ENCODE data around the gene BRF1.

DNA sequence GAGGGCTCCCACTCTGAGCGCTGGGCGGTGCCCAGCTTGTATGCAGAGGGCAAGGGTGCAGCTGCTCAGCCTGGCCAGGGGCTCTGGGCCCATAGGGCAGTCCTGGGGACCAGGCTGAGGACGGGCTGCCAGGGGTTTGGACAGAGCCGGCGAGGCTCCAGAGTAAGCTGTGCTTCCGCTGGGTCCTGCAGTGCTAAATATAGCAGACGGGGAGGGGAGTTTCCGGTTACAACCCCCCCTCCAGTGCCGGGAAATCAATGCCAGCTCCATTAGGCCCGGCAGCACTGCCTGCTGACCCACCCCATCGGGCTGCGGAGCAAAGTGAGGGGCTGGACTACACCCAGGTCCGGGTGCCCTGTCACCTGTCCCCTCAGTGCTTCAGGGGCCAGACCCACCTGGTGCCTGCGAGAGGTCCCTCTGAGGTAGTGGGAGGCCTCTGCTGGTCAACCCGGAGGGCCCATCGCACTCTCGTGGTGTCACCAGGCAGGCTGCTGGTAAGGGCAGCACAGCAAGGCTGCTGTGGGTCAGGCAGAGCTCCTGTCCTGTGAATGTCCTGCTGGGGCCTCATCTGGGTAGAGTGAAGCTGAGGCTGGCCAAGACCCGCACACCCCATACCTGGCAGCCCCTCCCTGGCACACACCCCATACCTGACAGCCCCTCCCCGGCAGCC lies 129.7 kb downstream of the BRF1 start:
- TF ChIP-seq, protein P1, sequence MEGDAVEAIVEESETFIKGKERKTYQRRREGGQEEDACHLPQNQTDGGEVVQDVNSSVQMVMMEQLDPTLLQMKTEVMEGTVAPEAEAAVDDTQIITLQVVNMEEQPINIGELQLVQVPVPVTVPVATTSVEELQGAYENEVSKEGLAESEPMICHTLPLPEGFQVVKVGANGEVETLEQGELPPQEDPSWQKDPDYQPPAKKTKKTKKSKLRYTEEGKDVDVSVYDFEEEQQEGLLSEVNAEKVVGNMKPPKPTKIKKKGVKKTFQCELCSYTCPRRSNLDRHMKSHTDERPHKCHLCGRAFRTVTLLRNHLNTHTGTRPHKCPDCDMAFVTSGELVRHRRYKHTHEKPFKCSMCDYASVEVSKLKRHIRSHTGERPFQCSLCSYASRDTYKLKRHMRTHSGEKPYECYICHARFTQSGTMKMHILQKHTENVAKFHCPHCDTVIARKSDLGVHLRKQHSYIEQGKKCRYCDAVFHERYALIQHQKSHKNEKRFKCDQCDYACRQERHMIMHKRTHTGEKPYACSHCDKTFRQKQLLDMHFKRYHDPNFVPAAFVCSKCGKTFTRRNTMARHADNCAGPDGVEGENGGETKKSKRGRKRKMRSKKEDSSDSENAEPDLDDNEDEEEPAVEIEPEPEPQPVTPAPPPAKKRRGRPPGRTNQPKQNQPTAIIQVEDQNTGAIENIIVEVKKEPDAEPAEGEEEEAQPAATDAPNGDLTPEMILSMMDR (IDR thresholded peaks at IDR 0.05): no peak
- TF ChIP-seq POLR2A (IDR thresholded peaks at IDR 0.05): no peak

Measured in esophagus squamous epithelium (tissue), 4 donors.